ENCODE data around the gene ISX. TPM values are rescaled to one million over a fixed set of nuclear protein-coding genes. Genes with fewer than 3 reads are reported as not detected.

Gene ISX
- total RNA-seq, 1 donor from 2014 or later, result not detected

DNA sequence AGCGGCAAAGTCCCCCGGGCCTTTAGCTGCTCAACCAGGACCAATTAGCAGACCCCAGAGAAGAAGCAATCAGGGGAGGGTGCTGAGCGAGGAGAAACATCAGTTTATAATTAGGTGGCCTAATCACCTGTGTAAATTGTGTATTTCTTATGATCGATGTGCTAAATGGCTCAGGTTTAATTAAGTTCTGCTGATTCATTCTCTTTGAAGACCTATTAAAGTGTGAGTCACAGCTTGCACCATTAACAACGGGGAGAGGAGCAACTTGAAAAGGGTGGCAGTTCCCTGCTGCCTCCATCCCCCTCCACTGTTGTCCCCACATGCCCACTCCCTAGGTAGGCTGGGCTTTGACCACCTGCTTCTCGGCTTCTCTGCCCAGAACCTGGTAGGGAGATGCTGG lies 10.7 kb downstream of the ISX start:
- Mint-ChIP-seq H3K27ac (no peak overlapping the region), H3K4me3 (no peak overlapping the region), H3K4me1 (no peaks in the 10 kb centered on the region), H3K9me3 (no peaks in the 10 kb centered on the region), H3K27me3 (peaks cover 9% of the 10 kb centered on the region), H3K36me3 (ENCODE audit: low read depth) (no peaks in the 10 kb centered on the region)
- no peak for ATAC-seq (ENCODE audit: low read depth)
- ChIA-PET POLR2A (no interaction called here), CTCF (no interaction called here)
- no peak for DNase-seq
- intact Hi-C loops (cut with micrococcal nuclease), result no loop called here
- TF ChIP-seq, protein P1, sequence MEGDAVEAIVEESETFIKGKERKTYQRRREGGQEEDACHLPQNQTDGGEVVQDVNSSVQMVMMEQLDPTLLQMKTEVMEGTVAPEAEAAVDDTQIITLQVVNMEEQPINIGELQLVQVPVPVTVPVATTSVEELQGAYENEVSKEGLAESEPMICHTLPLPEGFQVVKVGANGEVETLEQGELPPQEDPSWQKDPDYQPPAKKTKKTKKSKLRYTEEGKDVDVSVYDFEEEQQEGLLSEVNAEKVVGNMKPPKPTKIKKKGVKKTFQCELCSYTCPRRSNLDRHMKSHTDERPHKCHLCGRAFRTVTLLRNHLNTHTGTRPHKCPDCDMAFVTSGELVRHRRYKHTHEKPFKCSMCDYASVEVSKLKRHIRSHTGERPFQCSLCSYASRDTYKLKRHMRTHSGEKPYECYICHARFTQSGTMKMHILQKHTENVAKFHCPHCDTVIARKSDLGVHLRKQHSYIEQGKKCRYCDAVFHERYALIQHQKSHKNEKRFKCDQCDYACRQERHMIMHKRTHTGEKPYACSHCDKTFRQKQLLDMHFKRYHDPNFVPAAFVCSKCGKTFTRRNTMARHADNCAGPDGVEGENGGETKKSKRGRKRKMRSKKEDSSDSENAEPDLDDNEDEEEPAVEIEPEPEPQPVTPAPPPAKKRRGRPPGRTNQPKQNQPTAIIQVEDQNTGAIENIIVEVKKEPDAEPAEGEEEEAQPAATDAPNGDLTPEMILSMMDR (IDR thresholded peaks at IDR 0.05), result no peak

DNA sequence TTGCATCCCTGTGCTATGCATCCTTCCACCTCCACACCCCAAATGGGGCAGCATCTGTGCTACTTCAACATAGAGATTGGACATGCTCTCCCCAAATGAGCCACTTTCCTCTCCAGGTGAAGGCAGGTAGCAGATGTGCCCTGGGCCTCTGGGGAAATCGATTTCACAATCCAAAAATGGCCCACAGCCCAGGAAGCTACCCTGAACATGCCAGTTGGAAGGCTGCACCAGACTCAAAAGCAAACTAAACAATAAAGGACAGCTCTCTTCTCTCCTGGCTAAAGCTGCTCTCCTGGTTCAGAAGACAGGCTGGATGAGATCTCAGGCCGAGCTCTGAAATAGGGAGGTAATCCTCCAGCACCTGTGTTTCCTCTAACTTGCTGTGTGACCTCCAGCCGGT lies 19.7 kb downstream of the ISX start:
- Mint-ChIP-seq H3K4me3 (no peak overlapping the region), H3K27ac (no peak overlapping the region), H3K27me3 (peaks cover 22% of the 10 kb centered on the region), H3K9me3 (peaks cover 4% of the 10 kb centered on the region), H3K4me1 (no peaks in the 10 kb centered on the region), H3K36me3 (ENCODE audit: low read depth) (no peaks in the 10 kb centered on the region)
- TF ChIP-seq, protein P1 (IDR thresholded peaks at IDR 0.05), result no peak
- POLR2A ChIA-PET, result no interaction called here
- DNase-seq, result no peak
- CTCF ChIA-PET, result no interaction called here
- intact Hi-C loops (cut with micrococcal nuclease), result no loop called here
- ATAC-seq (ENCODE audit: low read depth), result no peak

- ATAC-seq (ENCODE audit: low read depth) (no peak), DNase-seq (no peak)
- Mint-ChIP-seq H3K4me1 (no peaks in the 10 kb centered on the region), H3K36me3 (ENCODE audit: low read depth) (no peaks in the 10 kb centered on the region), H3K4me3 (no peak overlapping the region), H3K9me3 (no peaks in the 10 kb centered on the region), H3K27me3 (peaks cover 36% of the 10 kb centered on the region), H3K27ac (no peak overlapping the region)
- ChIA-PET CTCF (no interaction called here), POLR2A (no interaction called here)
- intact Hi-C loops (cut with micrococcal nuclease), result no loop called here
- TF ChIP-seq, protein P1 (IDR thresholded peaks at IDR 0.05), result no peak
These were observed 23.2 kb downstream of the ISX start for GRCh38 chr22:35089139-35089538.

- H3K36me3 Mint-ChIP-seq (ENCODE audit: low read depth), result no peaks in the 10 kb centered on the region
- intact Hi-C loops (cut with micrococcal nuclease), result no loop called here
- H3K4me3 Mint-ChIP-seq, result no peak overlapping the region
- peaks cover 42% of the 10 kb centered on the region for H3K27me3 Mint-ChIP-seq
- CTCF ChIA-PET, result no interaction called here
- no peaks in the 10 kb centered on the region for H3K9me3 Mint-ChIP-seq
- POLR2A ChIA-PET, result no interaction called here
- no peak for ATAC-seq (ENCODE audit: low read depth)
- DNase-seq, result no peak
- no peaks in the 10 kb centered on the region for H3K4me1 Mint-ChIP-seq
- TF ChIP-seq, protein P1 (IDR thresholded peaks at IDR 0.05), result no peak
- no peak overlapping the region for H3K27ac Mint-ChIP-seq
These were observed 26.4 kb downstream of the ISX start for GRCh38 chr22:35092406-35092805.

DNA sequence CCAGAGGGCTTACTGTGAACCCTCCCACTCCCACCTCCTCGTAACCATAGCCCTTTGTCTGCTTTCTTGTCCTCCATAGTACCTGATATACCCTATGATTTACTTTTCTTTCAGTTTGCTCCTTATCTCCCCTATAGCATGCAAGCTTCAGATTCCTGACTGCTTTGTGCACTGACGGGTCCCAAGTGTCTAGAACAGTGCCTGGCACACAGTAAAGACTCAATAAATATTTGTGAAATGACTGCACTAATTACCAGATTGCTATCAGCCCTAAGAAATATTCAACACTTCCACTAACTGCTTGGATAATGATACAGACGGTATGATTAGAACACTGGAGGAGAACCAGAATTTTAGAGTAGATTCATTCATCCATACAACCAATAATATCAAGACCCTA lies 33.0 kb downstream of the ISX start:
- no peak overlapping the region for H3K4me3 Mint-ChIP-seq
- ATAC-seq (ENCODE audit: low read depth) (no peak), DNase-seq (no peak)
- TF ChIP-seq, protein P1 (IDR thresholded peaks at IDR 0.05), result no peak
- no peaks in the 10 kb centered on the region for H3K36me3 Mint-ChIP-seq (ENCODE audit: low read depth)
- CTCF ChIA-PET, result no interaction called here
- H3K9me3 Mint-ChIP-seq, result no peaks in the 10 kb centered on the region
- no peaks in the 10 kb centered on the region for H3K4me1 Mint-ChIP-seq
- peaks cover 22% of the 10 kb centered on the region for H3K27me3 Mint-ChIP-seq
- no peak overlapping the region for H3K27ac Mint-ChIP-seq
- intact Hi-C loops (cut with micrococcal nuclease), result no loop called here
- POLR2A ChIA-PET, result no interaction called here

Measured in activated B cell treated with CpG ODN at 0.5 μM for 24 hours (primary cell).